HepG2 (cell line): ENCODE results near the gene TBC1D32. TPM values are rescaled to one million over a fixed set of nuclear protein-coding genes. Genes with fewer than 3 reads are reported as not detected.

ENCODE experiments used
- CREM ChIP-seq, 2 experiments: sonication (generic) in 1 of 2; formaldehyde crosslinking in 1 of 2; IDR thresholded peaks; 2 replicates each; pipeline versions ENCODE4 v1.4.0 to v1.6.1; 2016 to 2020; ENCODE audit warnings: antibody characterized with exemption in 1 of 2, mild to moderate bottlenecking in 1 of 2, missing genetic modification reagents in 1 of 2
- KDM2A ChIP-seq: sonication (generic); formaldehyde crosslinking; IDR thresholded peaks from 2 replicates; pipeline ENCODE4 v1.4.0; 2020; ENCODE audit warnings: low read depth, missing genetic modification reagents, borderline replicate concordance
- MXD4 ChIP-seq: IDR thresholded peaks from 2 replicates; pipeline ENCODE4 v1.6.1; 2016; ENCODE audit warnings: mild to moderate bottlenecking, missing biosample characterization, missing genetic modification reagents
- ZNF232 ChIP-seq: sonication (generic); formaldehyde crosslinking; IDR thresholded peaks from 2 replicates; pipeline ENCODE4 v1.4.0; 2020; ENCODE audit warnings: missing genetic modification reagents, borderline replicate concordance
- ZNF343 ChIP-seq: sonication (generic); formaldehyde crosslinking; IDR thresholded peaks from 2 replicates; pipeline ENCODE4 v1.4.0; 2020; ENCODE audit warnings: mild to moderate bottlenecking, missing genetic modification reagents
- ZNF496 ChIP-seq: sonication (generic); formaldehyde crosslinking; IDR thresholded peaks from 2 replicates; pipeline ENCODE4 v1.8.1; 2023; ENCODE audit warnings: mild to moderate bottlenecking, moderate library complexity, missing genetic modification reagents; ENCODE audit not compliant: insufficient replicate concordance
- ZNF550 ChIP-seq: sonication (generic); formaldehyde crosslinking; IDR thresholded peaks from 2 replicates; pipeline ENCODE4 v1.4.0; 2020; ENCODE audit warnings: mild to moderate bottlenecking, missing genetic modification reagents, borderline replicate concordance
- ZNF615 ChIP-seq: sonication (generic); formaldehyde crosslinking; IDR thresholded peaks from 2 replicates; pipeline ENCODE4 v1.5.0; 2020; ENCODE audit warnings: mild to moderate bottlenecking, missing genetic modification reagents, borderline replicate concordance
- polyA plus RNA-seq, 8 experiments: library from polyadenylated mRNA; depleted of rRNA in 3 of 8; stranded (reverse) in 7 of 8; unstranded in 1 of 8; fragments of >200 nt; fragmentation: Illumina TruSeq in 4 of 8; extraction: Trizol in 4 of 8; gene quantifications; 2 replicates each; pipeline versions ENCODE4 v1.2.1 to v1.2.3, GENCODE V29; 2011 to 2016; ENCODE audit warnings: low read depth in 4 of 8, missing spikeins in 1 of 8, mixed read lengths in 1 of 8; ENCODE audit not compliant: insufficient read depth in 1 of 8
- total RNA-seq, 5 experiments: library from RNA; depleted of rRNA; stranded (reverse); fragments of >200 nt; fragmentation: Illumina TruSeq; extraction: Trizol; gene quantifications; 2 replicates each; pipeline ENCODE4 v1.2.3, GENCODE V29; 2016; ENCODE audit warnings: low read depth in 1 of 5
- TF ChIP-seq, protein P1 (sequence below): IDR thresholded peaks from 2 replicates; pipeline ENCODE4 v1.6.1; 2016; ENCODE audit warnings: mild to moderate bottlenecking, missing biosample characterization, missing genetic modification reagents
- TF ChIP-seq, protein P2 (sequence below): sonication (generic); formaldehyde crosslinking; IDR thresholded peaks from 2 replicates; pipeline ENCODE4 v1.5.1; 2020; ENCODE audit warnings: missing genetic modification reagents, mild to moderate bottlenecking, borderline replicate concordance
- TF ChIP-seq, protein P3 (sequence below): sonication (generic); formaldehyde crosslinking; IDR thresholded peaks from 2 replicates; pipeline ENCODE4 v1.4.0; 2020; ENCODE audit warnings: missing genetic modification reagents

The TBC1D32 gene
- total and polyA plus RNA-seq, 2 of the 13 experiments (the other 11 are each of a cell fraction or from before 2014, with no cell fraction given), result 2.0 to 4.8 TPM

DNA sequence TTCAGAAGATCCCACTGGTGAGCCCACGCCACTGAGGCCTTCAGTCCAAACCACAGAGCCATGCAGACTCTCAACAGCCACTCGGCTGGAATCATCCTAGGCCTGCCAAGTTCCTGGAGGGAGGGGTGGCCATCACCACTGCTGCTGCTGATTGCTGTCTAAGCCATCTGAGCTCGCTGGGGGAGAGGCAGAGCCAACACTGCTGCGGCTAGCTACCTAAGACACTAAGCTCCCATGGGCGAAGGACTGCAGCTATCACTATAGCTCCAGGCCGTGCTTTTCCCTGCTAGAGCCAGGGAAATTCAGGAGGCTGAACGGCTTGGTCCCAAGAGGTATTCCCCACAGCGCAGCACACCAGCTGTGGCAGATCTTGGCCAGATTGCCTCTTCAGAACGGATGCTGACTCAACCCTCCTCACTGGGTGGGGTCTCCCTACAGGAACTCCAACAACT is 73.6 kb downstream of the TBC1D32 start (continued):
- TF ChIP-seq, protein P1, sequence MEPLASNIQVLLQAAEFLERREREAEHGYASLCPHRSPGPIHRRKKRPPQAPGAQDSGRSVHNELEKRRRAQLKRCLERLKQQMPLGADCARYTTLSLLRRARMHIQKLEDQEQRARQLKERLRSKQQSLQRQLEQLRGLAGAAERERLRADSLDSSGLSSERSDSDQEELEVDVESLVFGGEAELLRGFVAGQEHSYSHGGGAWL (CRISPR knock-in tag), result no peak
- TF ChIP-seq ZNF232 (CRISPR knock-in tag), result no peak
- TF ChIP-seq ZNF550 (CRISPR knock-in tag), result no peak
- no peak for TF ChIP-seq KDM2A (CRISPR knock-in tag)
- TF ChIP-seq, protein P2, sequence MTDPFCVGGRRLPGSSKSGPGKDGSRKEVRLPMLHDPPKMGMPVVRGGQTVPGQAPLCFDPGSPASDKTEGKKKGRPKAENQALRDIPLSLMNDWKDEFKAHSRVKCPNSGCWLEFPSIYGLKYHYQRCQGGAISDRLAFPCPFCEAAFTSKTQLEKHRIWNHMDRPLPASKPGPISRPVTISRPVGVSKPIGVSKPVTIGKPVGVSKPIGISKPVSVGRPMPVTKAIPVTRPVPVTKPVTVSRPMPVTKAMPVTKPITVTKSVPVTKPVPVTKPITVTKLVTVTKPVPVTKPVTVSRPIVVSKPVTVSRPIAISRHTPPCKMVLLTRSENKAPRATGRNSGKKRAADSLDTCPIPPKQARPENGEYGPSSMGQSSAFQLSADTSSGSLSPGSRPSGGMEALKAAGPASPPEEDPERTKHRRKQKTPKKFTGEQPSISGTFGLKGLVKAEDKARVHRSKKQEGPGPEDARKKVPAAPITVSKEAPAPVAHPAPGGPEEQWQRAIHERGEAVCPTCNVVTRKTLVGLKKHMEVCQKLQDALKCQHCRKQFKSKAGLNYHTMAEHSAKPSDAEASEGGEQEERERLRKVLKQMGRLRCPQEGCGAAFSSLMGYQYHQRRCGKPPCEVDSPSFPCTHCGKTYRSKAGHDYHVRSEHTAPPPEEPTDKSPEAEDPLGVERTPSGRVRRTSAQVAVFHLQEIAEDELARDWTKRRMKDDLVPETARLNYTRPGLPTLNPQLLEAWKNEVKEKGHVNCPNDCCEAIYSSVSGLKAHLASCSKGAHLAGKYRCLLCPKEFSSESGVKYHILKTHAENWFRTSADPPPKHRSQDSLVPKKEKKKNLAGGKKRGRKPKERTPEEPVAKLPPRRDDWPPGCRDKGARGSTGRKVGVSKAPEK (CRISPR knock-in tag), result no peak
- TF ChIP-seq ZNF343 (CRISPR knock-in tag), result no peak
- no peak for TF ChIP-seq MXD4 (CRISPR knock-in tag)
- no peak for TF ChIP-seq CREM (IDR thresholded peaks at IDR 0.05)
- TF ChIP-seq CREM (CRISPR knock-in tag; IDR thresholded peaks at IDR 0.05), result no peak
- TF ChIP-seq ZNF615 (CRISPR knock-in tag), result no peak
- TF ChIP-seq, protein P3, sequence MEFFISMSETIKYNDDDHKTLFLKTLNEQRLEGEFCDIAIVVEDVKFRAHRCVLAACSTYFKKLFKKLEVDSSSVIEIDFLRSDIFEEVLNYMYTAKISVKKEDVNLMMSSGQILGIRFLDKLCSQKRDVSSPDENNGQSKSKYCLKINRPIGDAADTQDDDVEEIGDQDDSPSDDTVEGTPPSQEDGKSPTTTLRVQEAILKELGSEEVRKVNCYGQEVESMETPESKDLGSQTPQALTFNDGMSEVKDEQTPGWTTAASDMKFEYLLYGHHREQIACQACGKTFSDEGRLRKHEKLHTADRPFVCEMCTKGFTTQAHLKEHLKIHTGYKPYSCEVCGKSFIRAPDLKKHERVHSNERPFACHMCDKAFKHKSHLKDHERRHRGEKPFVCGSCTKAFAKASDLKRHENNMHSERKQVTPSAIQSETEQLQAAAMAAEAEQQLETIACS (CRISPR knock-in tag), result no peak
- TF ChIP-seq ZNF496 (CRISPR knock-in tag), result no peak
